HCT116 (cell line): ENCODE data around the gene PDE4B.

ENCODE experiments used
- ELF1 ChIP-seq: IDR thresholded peaks from 2 replicates; pipeline ENCODE4 v1.6.1; 2012; ENCODE audit warnings: low read depth, borderline replicate concordance
- JUND ChIP-seq: IDR thresholded peaks from 2 replicates; pipeline ENCODE4 v1.6.1; 2012
- POLR2A ChIP-seq: IDR thresholded peaks from 2 replicates; pipeline ENCODE4 v1.7.0; 2011; ENCODE audit warnings: borderline replicate concordance; ENCODE audit not compliant: insufficient read depth, insufficient read length; ENCODE audit errors: extremely low read depth
- TCF7L2 ChIP-seq: IDR thresholded peaks from 2 replicates; pipeline ENCODE4 v1.7.0; 2011; ENCODE audit warnings: borderline replicate concordance, inconsistent platforms; ENCODE audit not compliant: insufficient read depth, insufficient read length; ENCODE audit errors: extremely low read depth
- ZNF274 ChIP-seq: fragments of 200-500 bp; sonication (Bioruptor generic); IDR thresholded peaks from 2 replicates; pipeline ENCODE4 v1.6.1; 2014; ENCODE audit warnings: mild to moderate bottlenecking, low read depth, low read length, inconsistent platforms
- TF ChIP-seq, protein P1 (sequence below): IDR thresholded peaks from 2 replicates; pipeline ENCODE4 v1.6.1; 2012; ENCODE audit warnings: low read depth
- TF ChIP-seq, protein P2 (sequence below), 3 experiments: fragments of 200-600 bp in 1 of 3; sonication (generic) in 1 of 3; IDR thresholded peaks in 2 of 3; conservative IDR thresholded peaks in 1 of 3; 2 replicates each; pipeline ENCODE4 v1.5.1; 2012 to 2017; ENCODE audit warnings: low read depth in 2 of 3, low read length in 2 of 3, antibody characterized with exemption in 1 of 3, borderline replicate concordance in 1 of 3, control low read depth in 1 of 3, mild to moderate bottlenecking in 1 of 3, mixed read lengths in 1 of 3, mixed run types in 1 of 3, moderate library complexity in 1 of 3; ENCODE audit not compliant: insufficient read depth in 1 of 3

DNA sequence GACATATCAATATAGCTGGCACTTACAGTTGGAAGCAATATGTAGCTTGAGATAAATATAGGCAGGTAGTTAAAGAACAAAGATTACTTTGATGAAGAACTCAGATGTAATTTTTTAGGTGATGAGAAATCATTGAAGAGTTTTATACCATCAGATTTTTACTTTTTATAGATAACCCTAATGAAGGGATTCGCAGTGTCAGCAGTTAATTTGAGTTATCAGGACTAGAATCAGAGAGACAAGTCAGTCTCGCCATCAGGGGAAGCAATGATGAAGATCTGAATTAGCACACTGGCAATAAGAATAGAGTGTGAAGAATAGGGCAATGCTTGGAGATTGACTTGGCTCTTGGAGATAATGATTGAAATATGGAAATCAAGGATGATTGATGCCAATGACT, 342.5 kb downstream of the PDE4B start:
- TF ChIP-seq ELF1 (no peak), POLR2A (no peak), JUND (no peak), ZNF274 (no peak), TCF7L2 (no peak)
- TF ChIP-seq, protein P1, sequence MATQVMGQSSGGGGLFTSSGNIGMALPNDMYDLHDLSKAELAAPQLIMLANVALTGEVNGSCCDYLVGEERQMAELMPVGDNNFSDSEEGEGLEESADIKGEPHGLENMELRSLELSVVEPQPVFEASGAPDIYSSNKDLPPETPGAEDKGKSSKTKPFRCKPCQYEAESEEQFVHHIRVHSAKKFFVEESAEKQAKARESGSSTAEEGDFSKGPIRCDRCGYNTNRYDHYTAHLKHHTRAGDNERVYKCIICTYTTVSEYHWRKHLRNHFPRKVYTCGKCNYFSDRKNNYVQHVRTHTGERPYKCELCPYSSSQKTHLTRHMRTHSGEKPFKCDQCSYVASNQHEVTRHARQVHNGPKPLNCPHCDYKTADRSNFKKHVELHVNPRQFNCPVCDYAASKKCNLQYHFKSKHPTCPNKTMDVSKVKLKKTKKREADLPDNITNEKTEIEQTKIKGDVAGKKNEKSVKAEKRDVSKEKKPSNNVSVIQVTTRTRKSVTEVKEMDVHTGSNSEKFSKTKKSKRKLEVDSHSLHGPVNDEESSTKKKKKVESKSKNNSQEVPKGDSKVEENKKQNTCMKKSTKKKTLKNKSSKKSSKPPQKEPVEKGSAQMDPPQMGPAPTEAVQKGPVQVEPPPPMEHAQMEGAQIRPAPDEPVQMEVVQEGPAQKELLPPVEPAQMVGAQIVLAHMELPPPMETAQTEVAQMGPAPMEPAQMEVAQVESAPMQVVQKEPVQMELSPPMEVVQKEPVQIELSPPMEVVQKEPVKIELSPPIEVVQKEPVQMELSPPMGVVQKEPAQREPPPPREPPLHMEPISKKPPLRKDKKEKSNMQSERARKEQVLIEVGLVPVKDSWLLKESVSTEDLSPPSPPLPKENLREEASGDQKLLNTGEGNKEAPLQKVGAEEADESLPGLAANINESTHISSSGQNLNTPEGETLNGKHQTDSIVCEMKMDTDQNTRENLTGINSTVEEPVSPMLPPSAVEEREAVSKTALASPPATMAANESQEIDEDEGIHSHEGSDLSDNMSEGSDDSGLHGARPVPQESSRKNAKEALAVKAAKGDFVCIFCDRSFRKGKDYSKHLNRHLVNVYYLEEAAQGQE = no peak
- TF ChIP-seq, protein P2, sequence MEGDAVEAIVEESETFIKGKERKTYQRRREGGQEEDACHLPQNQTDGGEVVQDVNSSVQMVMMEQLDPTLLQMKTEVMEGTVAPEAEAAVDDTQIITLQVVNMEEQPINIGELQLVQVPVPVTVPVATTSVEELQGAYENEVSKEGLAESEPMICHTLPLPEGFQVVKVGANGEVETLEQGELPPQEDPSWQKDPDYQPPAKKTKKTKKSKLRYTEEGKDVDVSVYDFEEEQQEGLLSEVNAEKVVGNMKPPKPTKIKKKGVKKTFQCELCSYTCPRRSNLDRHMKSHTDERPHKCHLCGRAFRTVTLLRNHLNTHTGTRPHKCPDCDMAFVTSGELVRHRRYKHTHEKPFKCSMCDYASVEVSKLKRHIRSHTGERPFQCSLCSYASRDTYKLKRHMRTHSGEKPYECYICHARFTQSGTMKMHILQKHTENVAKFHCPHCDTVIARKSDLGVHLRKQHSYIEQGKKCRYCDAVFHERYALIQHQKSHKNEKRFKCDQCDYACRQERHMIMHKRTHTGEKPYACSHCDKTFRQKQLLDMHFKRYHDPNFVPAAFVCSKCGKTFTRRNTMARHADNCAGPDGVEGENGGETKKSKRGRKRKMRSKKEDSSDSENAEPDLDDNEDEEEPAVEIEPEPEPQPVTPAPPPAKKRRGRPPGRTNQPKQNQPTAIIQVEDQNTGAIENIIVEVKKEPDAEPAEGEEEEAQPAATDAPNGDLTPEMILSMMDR (IDR thresholded peaks at IDR 0.05 in 2 of 3, conservative IDR thresholded peaks at IDR 0.05 in 1 of 3; ENCODE audit: borderline replicate concordance in 1 of 3, insufficient read depth in 1 of 3, low read depth in 2 of 3, low read length in 2 of 3) = no peak
